AG04450 (cell line): ENCODE data around the gene GTF2I. TPM values are rescaled to one million over a fixed set of nuclear protein-coding genes. Genes with fewer than 3 reads are reported as not detected.
"Not testable (repeated sequence)": the region's sequence is repeated elsewhere in the genome, so short reads cannot be mapped to it uniquely, and the experiment has no call there.

Experiments
- CTCF ChIA-PET: fragments of 300-600, 350-600 bp; formaldehyde crosslinking; extraction: SDS; loops from one replicate; lab custom pipeline; 2022; ENCODE audit warnings: antibody characterized with exemption, inconsistent platforms; lab: Charles Lee
- POLR2A ChIA-PET: fragments of 350-600 bp; formaldehyde crosslinking; extraction: SDS; loops from one replicate; lab custom pipeline; 2021; ENCODE audit warnings: antibody characterized with exemption, inconsistent platforms; lab: Yijun Ruan, JAX
- DNase-seq: peaks from one replicate; pipeline ENCODE4 v3.0.0-alpha.2; 2011; ENCODE audit warnings: low read depth, low spot score
- H3K27ac ChIP-seq: one replicate; pipeline ENCODE4 v1.5.1; 2012; ENCODE audit warnings: low read depth, low read length, control low read depth
- H3K27me3 ChIP-seq: one replicate; pipeline ENCODE4 v1.6.0; 2012; ENCODE audit warnings: low read length; ENCODE audit not compliant: control insufficient read depth, insufficient read depth
- H3K4me3 ChIP-seq: 2 replicates; pipeline ENCODE4 v1.5.1; 2011; ENCODE audit warnings: mild to moderate bottlenecking, low read depth, low read length, control low read depth
- H3K9me3 ChIP-seq: 2 replicates; pipeline ENCODE4 v1.5.1; 2012; ENCODE audit warnings: low read length; ENCODE audit not compliant: control insufficient read depth, insufficient read depth
- polyA plus RNA-seq: library from polyadenylated mRNA; depleted of rRNA; stranded (reverse); fragments of >200 nt; gene quantifications from 2 replicates; pipeline ENCODE4 v1.2.3, GENCODE V29; 2011
- TF ChIP-seq, protein P1 (sequence below): IDR thresholded peaks from 2 replicates; pipeline ENCODE4 v1.5.1; 2011; ENCODE audit warnings: low read depth, low read length, control low read depth, inconsistent platforms

Gene GTF2I
- polyA plus RNA-seq, 1 experiment, result 115 TPM

GRCh38 chr7:74656837-74657691, 454 bp upstream of the GTF2I start:
- DNase-seq, result peak; percentile 92
- POLR2A ChIA-PET, result interaction anchor here (0.6 to 1.0 kb wide), 4 partner anchors 22 to 70 kb away, joined by 3 to 11 read pairs (median 6); no protein-coding TSS in a partner anchor
- Histone ChIP-seq H3K9me3 (peaks cover 3% of the 10 kb centered on the region; the same call in 1 of the 2 replicates), H3K4me3 (peak overlapping the region; percentile 73), H3K27me3 (no peaks in the 10 kb centered on the region), H3K27ac (peak overlapping the region; percentile 89)
- TF ChIP-seq, protein P1, sequence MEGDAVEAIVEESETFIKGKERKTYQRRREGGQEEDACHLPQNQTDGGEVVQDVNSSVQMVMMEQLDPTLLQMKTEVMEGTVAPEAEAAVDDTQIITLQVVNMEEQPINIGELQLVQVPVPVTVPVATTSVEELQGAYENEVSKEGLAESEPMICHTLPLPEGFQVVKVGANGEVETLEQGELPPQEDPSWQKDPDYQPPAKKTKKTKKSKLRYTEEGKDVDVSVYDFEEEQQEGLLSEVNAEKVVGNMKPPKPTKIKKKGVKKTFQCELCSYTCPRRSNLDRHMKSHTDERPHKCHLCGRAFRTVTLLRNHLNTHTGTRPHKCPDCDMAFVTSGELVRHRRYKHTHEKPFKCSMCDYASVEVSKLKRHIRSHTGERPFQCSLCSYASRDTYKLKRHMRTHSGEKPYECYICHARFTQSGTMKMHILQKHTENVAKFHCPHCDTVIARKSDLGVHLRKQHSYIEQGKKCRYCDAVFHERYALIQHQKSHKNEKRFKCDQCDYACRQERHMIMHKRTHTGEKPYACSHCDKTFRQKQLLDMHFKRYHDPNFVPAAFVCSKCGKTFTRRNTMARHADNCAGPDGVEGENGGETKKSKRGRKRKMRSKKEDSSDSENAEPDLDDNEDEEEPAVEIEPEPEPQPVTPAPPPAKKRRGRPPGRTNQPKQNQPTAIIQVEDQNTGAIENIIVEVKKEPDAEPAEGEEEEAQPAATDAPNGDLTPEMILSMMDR, result peak; percentile 29
- CTCF ChIA-PET, result interaction anchor here (0.6 to 0.8 kb wide), 4 partner anchors 15 to 157 kb away, joined by 4 to 9 read pairs (median 5); no protein-coding TSS in a partner anchor

DNA sequence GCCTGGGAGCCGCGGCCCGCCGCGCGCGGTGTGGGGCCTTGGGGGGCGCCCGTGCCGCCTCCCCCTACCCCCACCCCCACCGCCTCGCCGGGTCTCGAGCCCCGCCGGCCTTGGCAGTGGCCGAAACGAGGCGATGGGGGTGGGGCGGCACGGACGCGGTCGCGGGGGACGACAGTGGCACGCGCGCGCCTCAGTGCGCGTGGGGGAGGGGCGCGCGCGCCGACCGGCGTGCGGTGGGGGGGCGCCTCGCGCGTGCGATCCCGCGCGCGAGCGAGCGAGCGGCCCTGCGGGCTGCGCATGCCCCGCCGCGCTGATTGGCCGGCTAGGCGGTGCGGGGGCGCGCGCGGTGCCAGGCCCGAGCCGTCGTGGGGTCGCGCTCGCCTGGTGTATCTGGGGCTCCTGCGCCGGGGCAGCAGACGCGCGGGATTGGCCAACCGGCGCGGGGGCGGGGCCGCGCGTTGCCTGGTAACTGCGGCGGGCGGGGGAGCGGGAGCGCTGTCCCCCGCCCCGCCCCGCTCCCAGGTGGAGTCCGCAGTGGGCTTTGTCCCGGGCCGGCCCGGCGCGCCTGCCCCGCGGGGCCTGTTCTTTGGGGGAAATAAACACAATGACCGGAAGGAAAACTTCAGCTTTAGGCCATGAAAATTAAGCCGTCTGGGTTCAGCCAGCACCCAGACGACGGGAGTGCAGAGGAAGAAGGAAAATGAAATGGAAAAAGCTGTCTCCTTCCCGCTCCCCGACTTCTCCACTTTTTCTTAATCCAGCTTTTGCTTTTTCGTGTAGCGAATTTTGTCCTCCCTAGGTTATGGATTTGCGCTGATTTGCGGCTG, 873 bp downstream of the GTF2I start:
- CTCF ChIA-PET, result interaction anchor here (0.6 to 0.8 kb wide), 4 partner anchors 17 to 158 kb away, joined by 4 to 9 read pairs (median 5); no protein-coding TSS in a partner anchor
- POLR2A ChIA-PET, result interaction anchor here (0.6 to 0.8 kb wide), 3 partner anchors 23 to 61 kb away, joined by 5 to 11 read pairs (median 6); no protein-coding TSS in a partner anchor
- H3K27me3 ChIP-seq, result no peaks in the 10 kb centered on the region
- H3K4me3 ChIP-seq, result peak overlapping the region; percentile 73
- H3K27ac ChIP-seq, result peak overlapping the region; percentile 52
- peaks cover 3% of the 10 kb centered on the region; the same call in 1 of the 2 replicates for H3K9me3 ChIP-seq
- peak; percentile 61 for DNase-seq
- TF ChIP-seq, protein P1, result no peak

- CTCF ChIA-PET, result interaction anchor here (0.6 to 0.7 kb wide), 2 partner anchors 9 to 42 kb away, joined by 6 to 9 read pairs; no protein-coding TSS in a partner anchor
- DNase-seq, H3K27me3 ChIP-seq, H3K9me3 ChIP-seq, H3K4me3 ChIP-seq, POLR2A ChIA-PET, H3K27ac ChIP-seq: not testable (repeated sequence)
Observed at GRCh38 chr7:74660202-74660601, 2.7 kb downstream of the GTF2I start.

DNA sequence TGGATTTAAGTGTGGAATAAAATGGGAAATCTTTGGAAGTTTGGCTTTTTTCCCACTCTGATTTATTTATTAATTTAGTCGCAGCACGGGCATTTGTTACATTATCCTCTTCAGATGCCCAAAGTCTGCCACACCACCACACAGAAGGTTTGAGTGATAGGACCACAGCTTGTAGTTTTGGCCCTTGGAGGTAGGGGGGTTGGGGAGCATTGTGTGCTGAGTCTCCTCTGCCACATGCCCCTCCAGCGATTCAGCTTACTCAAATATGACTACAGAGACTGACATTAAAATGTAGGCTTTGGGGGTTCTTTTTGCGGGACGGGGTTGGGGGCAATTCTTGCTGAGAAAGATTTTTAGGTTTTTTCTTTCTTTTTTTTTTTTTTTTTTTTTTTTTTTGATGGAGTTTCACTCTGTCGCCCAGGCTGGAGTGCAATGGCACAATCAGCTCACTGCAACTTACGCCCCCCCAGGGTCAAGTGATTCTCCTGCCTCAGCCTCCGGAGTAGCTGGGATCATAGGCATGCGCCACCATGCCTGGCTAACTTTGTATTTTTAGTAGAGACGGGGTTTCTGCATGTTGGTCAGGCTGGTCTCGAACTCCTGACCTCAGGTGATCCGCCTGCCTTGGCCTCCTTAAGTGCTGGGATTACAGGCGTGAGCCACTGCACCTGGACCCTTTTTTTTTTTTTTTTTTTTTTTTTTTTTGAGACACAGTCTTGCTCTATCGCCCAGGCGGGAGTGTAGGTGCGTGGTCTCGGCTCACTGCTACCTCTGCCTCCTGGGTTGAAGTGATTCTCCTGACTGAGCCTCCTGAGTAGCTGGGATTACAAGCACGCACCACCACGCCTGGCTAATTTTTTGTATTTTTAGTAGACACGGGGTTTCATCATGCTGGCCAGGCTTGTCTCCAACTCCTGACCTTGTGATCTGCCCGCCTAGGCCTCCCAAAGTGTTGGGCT, 4.6 kb downstream of the GTF2I start:
- H3K27me3 ChIP-seq, H3K9me3 ChIP-seq, H3K4me3 ChIP-seq, DNase-seq, H3K27ac ChIP-seq: not testable (repeated sequence)
- POLR2A ChIA-PET, result interaction anchor here (0.7 kb wide), 1 partner anchor 30 kb away, joined by 11 read pairs; no protein-coding TSS in a partner anchor
- CTCF ChIA-PET, result interaction anchor here (1.0 kb wide), 1 partner anchor 9 kb away, joined by 3 read pairs; no protein-coding TSS in a partner anchor

DNA sequence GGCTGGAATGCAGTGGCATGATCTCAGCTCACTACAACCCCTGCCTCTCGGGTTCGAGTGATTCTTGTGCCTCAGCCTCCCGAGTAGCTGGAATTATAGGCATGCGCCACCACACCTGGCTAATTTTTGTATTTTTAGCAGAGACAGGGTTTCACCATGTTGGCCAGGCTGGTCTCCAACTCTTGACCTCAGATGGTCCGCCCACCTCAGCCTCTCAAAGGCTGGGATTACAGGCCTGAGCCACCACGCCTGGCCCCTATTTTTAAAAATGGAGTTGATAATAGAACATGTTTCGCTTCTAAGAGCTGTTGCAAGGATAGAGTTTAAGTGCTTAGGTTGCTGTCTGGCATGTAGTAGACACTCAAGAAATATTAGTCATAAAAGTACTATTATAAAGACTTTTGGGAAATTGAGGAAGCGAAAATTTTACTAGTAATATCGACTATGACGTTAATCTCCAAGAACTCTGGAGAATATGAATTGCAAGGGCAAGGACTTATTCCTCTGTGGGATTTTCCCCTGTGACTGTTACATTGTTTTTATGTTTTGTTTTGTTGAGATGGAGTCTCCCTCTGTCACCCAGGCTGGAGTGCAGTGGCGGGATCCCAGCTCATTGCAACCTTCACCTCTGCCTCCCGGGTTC, 7.9 kb downstream of the GTF2I start:
- POLR2A ChIA-PET, result no interaction called here
- CTCF ChIA-PET, result no interaction called here
- no peaks in the 10 kb centered on the region for H3K9me3 ChIP-seq

DNA sequence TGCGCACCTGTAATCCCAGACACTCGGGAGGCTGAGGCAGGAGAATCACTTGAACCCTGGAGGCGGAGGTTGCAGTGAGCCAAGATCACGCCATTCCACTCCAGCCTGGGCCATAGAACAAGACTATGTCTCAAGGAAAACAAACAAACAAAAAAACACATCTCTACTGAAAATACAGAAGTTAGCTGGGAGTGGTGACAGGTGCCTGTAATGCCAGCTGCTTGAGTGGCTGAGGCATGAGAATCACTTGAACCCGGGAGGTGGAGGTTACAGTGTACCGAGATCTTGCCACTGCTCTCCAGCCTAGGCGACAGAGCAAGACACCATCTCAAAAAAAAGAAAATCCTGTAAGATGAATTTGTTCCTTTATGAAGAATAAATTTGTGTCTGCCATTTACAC, 9.5 kb downstream of the GTF2I start:
- CTCF ChIA-PET, H3K27ac ChIP-seq, H3K9me3 ChIP-seq, H3K4me3 ChIP-seq, DNase-seq, POLR2A ChIA-PET, H3K27me3 ChIP-seq: not testable (repeated sequence)

More for the DNA sequence above, 7.9 kb downstream of the GTF2I start:
- Histone ChIP-seq H3K4me3 (no peak overlapping the region), H3K27me3 (no peaks in the 10 kb centered on the region), H3K27ac (no peak overlapping the region)
- no peak for DNase-seq
- TF ChIP-seq, protein P1, result no peak

DNA sequence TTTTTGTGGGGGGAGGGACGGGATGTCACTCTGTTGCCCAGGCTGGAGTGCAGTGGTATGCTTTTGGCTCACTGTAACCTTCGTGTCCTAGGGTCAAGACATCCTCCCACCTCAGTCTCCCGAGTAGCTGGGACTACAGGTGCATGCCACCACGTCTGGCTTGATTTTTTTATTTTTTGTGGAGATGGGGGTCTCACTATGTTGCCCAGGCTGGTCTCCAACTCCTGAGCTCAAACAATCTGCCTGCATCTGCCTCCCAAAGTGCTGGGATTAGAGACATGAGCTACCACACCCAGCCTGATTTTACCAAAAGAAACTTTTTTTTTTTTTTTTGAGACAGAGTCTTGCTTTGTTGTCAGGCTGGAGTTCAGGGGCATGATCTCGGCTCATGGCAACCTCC, 10.0 kb downstream of the GTF2I start:
- DNase-seq, H3K27me3 ChIP-seq, H3K4me3 ChIP-seq, POLR2A ChIA-PET, H3K9me3 ChIP-seq, CTCF ChIA-PET, H3K27ac ChIP-seq: not testable (repeated sequence)
